Trophoblast cell (in vitro differentiated cells and primary cell): Measurements from ENCODE around the gene PCNX3.

ENCODE experiments used
- DNase-seq, 2 donors: peaks; one replicate each; pipeline ENCODE4 v3.0.0-alpha.2; 2016
- H2AFZ ChIP-seq: 2 replicates; pipeline ENCODE4 v1.6.1; 2013; ENCODE audit warnings: low read length, moderate library complexity, mild to moderate bottlenecking; ENCODE audit not compliant: insufficient read depth, poor library complexity
- H2AK5ac ChIP-seq: 2 replicates; pipeline ENCODE4 v1.6.1; 2013; ENCODE audit warnings: mild to moderate bottlenecking, low read length
- H2BK120ac ChIP-seq: 2 replicates; pipeline ENCODE4 v1.6.1; 2013; ENCODE audit warnings: low read length, mild to moderate bottlenecking, moderate library complexity; ENCODE audit not compliant: insufficient read depth, poor library complexity
- H2BK12ac ChIP-seq: 2 replicates; pipeline ENCODE4 v1.6.1; 2013; ENCODE audit warnings: mild to moderate bottlenecking, low read length, moderate library complexity
- H2BK5ac ChIP-seq: 2 replicates; pipeline ENCODE4 v1.6.1; 2013; ENCODE audit warnings: low read length, low read depth, moderate library complexity, mild to moderate bottlenecking; ENCODE audit not compliant: poor library complexity
- H3K14ac ChIP-seq: 2 replicates; pipeline ENCODE4 v1.6.1; 2013; ENCODE audit warnings: mild to moderate bottlenecking, low read length
- H3K18ac ChIP-seq: 2 replicates; pipeline ENCODE4 v1.6.1; 2013; ENCODE audit warnings: mild to moderate bottlenecking, low read length
- H3K23ac ChIP-seq: 2 replicates; pipeline ENCODE4 v1.6.1; 2013; ENCODE audit warnings: low read length
- H3K27ac ChIP-seq: 2 replicates; pipeline ENCODE4 v1.5.1; 2013; ENCODE audit warnings: low read depth, mild to moderate bottlenecking, inconsistent platforms, low read length, moderate library complexity
- H3K27me3 ChIP-seq: 2 replicates; pipeline ENCODE4 v1.6.1; 2013; ENCODE audit warnings: inconsistent platforms, mild to moderate bottlenecking, low read length, moderate library complexity; ENCODE audit not compliant: insufficient read depth
- H3K36me3 ChIP-seq, 2 experiments: 1 replicate in 1 of 2; 2 replicates in 1 of 2; pipeline ENCODE4 v1.6.1; 2013; ENCODE audit warnings: low read length in 2 of 2, mild to moderate bottlenecking in 2 of 2, moderate library complexity in 1 of 2; ENCODE audit not compliant: insufficient read depth in 2 of 2, control insufficient read depth in 1 of 2
- H3K4ac ChIP-seq: 2 replicates; pipeline ENCODE4 v1.6.1; 2013; ENCODE audit warnings: low read depth, mild to moderate bottlenecking, low read length, moderate library complexity
- H3K4me1 ChIP-seq, 2 experiments: 1 replicate in 1 of 2; 2 replicates in 1 of 2; pipeline ENCODE4 v1.6.1; 2013; ENCODE audit warnings: low read length in 2 of 2, mild to moderate bottlenecking in 2 of 2, moderate library complexity in 1 of 2; ENCODE audit not compliant: insufficient read depth in 2 of 2, control insufficient read depth in 1 of 2
- H3K4me2 ChIP-seq: 2 replicates; pipeline ENCODE4 v1.6.1; 2013; ENCODE audit warnings: inconsistent platforms, mild to moderate bottlenecking, low read length, moderate library complexity
- H3K4me3 ChIP-seq: 2 replicates; pipeline ENCODE4 v1.5.1; 2013; ENCODE audit warnings: mild to moderate bottlenecking, low read depth, low read length, inconsistent platforms
- H3K79me1 ChIP-seq: one replicate; pipeline ENCODE4 v1.6.1; 2013; ENCODE audit warnings: low read length
- H3K79me2 ChIP-seq: 2 replicates; pipeline ENCODE4 v1.6.1; 2013; ENCODE audit warnings: low read length, mild to moderate bottlenecking; ENCODE audit not compliant: control insufficient read depth, insufficient read depth, poor library complexity
- H3K9ac ChIP-seq: 2 replicates; pipeline ENCODE4 v1.6.1; 2013; ENCODE audit warnings: mild to moderate bottlenecking, low read length
- H3K9me3 ChIP-seq: 2 replicates; pipeline ENCODE4 v1.6.1; 2013; ENCODE audit warnings: low read depth, mild to moderate bottlenecking, control low read depth, inconsistent platforms, low read length; ENCODE audit not compliant: insufficient read depth
- H4K12ac ChIP-seq: 2 replicates; pipeline ENCODE4 v1.6.1; 2013; ENCODE audit warnings: low read depth, mild to moderate bottlenecking, low read length, moderate library complexity
- H4K8ac ChIP-seq: 2 replicates; pipeline ENCODE4 v1.6.1; 2013; ENCODE audit warnings: low read depth, mild to moderate bottlenecking, low read length, moderate library complexity
- H4K91ac ChIP-seq: one replicate; pipeline ENCODE4 v1.6.1; 2013; ENCODE audit warnings: low read depth, mild to moderate bottlenecking, low read length, moderate library complexity
- WGBS: extraction: QIAGEN DNeasy Blood & Tissue Kit; methylation state at CpG from one replicate; pipeline ENCODE4 v1.1.7; 2013; ENCODE audit warnings: missing lambda C conversion rate; ENCODE audit not compliant: insufficient read length, insufficient coverage; ENCODE audit errors: extremely low coverage; 5-methylcytosine and 5-hydroxymethylcytosine counted together

PCNX3 gene

GRCh38 chr11:65590240-65590738 lies 25.3 kb upstream of the PCNX3 start:
- peaks cover 4% of the 10 kb centered on the region for H3K9me3 ChIP-seq
- DNase-seq, result no peak
- H3K23ac ChIP-seq, result no peak overlapping the region
- H3K27ac ChIP-seq, result no peak overlapping the region
- H2BK120ac ChIP-seq, result no peak overlapping the region
- no peak overlapping the region for H3K4ac ChIP-seq
- H3K9ac ChIP-seq, result no peak overlapping the region
- H2AFZ ChIP-seq, result no peak overlapping the region
- H2BK12ac ChIP-seq, result no peak overlapping the region
- H3K36me3 ChIP-seq, result peaks cover 8 to 12% of the 10 kb centered on the region in 2 experiments
- no peak overlapping the region for H2AK5ac ChIP-seq
- H4K8ac ChIP-seq, result no peak overlapping the region
- H4K12ac ChIP-seq, result no peak overlapping the region
- H3K14ac ChIP-seq, result no peak overlapping the region
- H3K79me2 ChIP-seq, result no peaks in the 10 kb centered on the region
- H3K79me1 ChIP-seq, result peaks cover 3% of the 10 kb centered on the region
- H3K4me2 ChIP-seq, result no peak overlapping the region
- H2BK5ac ChIP-seq, result no peak overlapping the region
- H3K4me3 ChIP-seq, result no peak overlapping the region
- no peak overlapping the region for H3K18ac ChIP-seq
- no CpG with 5 or more reads among the region's 8 CpGs for WGBS
- peaks cover 5% of the 10 kb centered on the region for H3K27me3 ChIP-seq
- H4K91ac ChIP-seq, result no peak overlapping the region
- H3K4me1 ChIP-seq, result peaks cover 0 to 8% of the 10 kb centered on the region in 2 experiments

GRCh38 chr11:65591939-65592857 lies 23.4 kb upstream of the PCNX3 start:
- H4K12ac ChIP-seq, result no peak overlapping the region
- H3K36me3 ChIP-seq, result peaks cover 6 to 12% of the 10 kb centered on the region in 2 experiments
- H3K9me3 ChIP-seq, result peaks cover 4% of the 10 kb centered on the region
- no peak overlapping the region for H3K9ac ChIP-seq
- no peak overlapping the region for H3K18ac ChIP-seq
- no peak overlapping the region for H2BK12ac ChIP-seq
- H2AFZ ChIP-seq, result no peak overlapping the region
- H2AK5ac ChIP-seq, result no peak overlapping the region
- peaks cover 5% of the 10 kb centered on the region for H3K27me3 ChIP-seq
- peak overlapping the region; percentile 64 for H3K4me2 ChIP-seq
- peaks cover 3% of the 10 kb centered on the region for H3K79me1 ChIP-seq
- H3K79me2 ChIP-seq, result no peaks in the 10 kb centered on the region
- no CpG with 5 or more reads among the region's 106 CpGs for WGBS
- H4K91ac ChIP-seq, result no peak overlapping the region
- peak in 1 of 2 donors; percentile 48 for DNase-seq
- H3K4me3 ChIP-seq, result no peak overlapping the region
- H2BK5ac ChIP-seq, result no peak overlapping the region
- H4K8ac ChIP-seq, result peak overlapping the region; percentile 42
- H3K4ac ChIP-seq, result no peak overlapping the region
- peaks cover 0 to 8% of the 10 kb centered on the region in 2 experiments for H3K4me1 ChIP-seq
- H3K27ac ChIP-seq, result no peak overlapping the region
- no peak overlapping the region for H3K23ac ChIP-seq
- H2BK120ac ChIP-seq, result no peak overlapping the region
- peak overlapping the region; percentile 14 for H3K14ac ChIP-seq

- H3K27ac ChIP-seq, result no peak overlapping the region
- H2BK12ac ChIP-seq, result no peak overlapping the region
- no peak overlapping the region for H4K8ac ChIP-seq
- H2AK5ac ChIP-seq, result no peak overlapping the region
- no peak overlapping the region for H3K4me2 ChIP-seq
- H2BK120ac ChIP-seq, result no peak overlapping the region
- H2AFZ ChIP-seq, result no peak overlapping the region
- peaks cover 3% of the 10 kb centered on the region for H3K79me1 ChIP-seq
- DNase-seq, result peak in 1 of 2 donors; percentile 6
- H4K91ac ChIP-seq, result no peak overlapping the region
- H3K14ac ChIP-seq, result no peak overlapping the region
- H3K18ac ChIP-seq, result no peak overlapping the region
- H2BK5ac ChIP-seq, result no peak overlapping the region
- H4K12ac ChIP-seq, result no peak overlapping the region
- H3K4ac ChIP-seq, result no peak overlapping the region
- H3K9ac ChIP-seq, result no peak overlapping the region
- H3K27me3 ChIP-seq, result peaks cover 5% of the 10 kb centered on the region
- peaks cover 0 to 8% of the 10 kb centered on the region in 2 experiments for H3K4me1 ChIP-seq
- H3K36me3 ChIP-seq, result peaks cover 12 to 16% of the 10 kb centered on the region in 2 experiments
- no peak overlapping the region for H3K23ac ChIP-seq
- H3K79me2 ChIP-seq, result no peaks in the 10 kb centered on the region
- no CpG with 5 or more reads among the region's 22 CpGs for WGBS
- no peak overlapping the region for H3K4me3 ChIP-seq
- H3K9me3 ChIP-seq, result peaks cover 4% of the 10 kb centered on the region
These were observed 22.6 kb upstream of the PCNX3 start for GRCh38 chr11:65592858-65593517.

- Histone ChIP-seq H3K79me1 (peaks cover 3% of the 10 kb centered on the region), H4K91ac (no peak overlapping the region), H3K23ac (no peak overlapping the region), H4K8ac (no peak overlapping the region), H3K4ac (no peak overlapping the region), H3K79me2 (no peaks in the 10 kb centered on the region), H3K14ac (no peak overlapping the region), H2BK12ac (no peak overlapping the region), H3K4me2 (no peak overlapping the region), H3K27ac (no peak overlapping the region), H3K18ac (no peak overlapping the region), H3K4me3 (no peak overlapping the region), H3K4me1 (peaks cover 0 to 8% of the 10 kb centered on the region in 2 experiments), H2BK120ac (no peak overlapping the region), H2AK5ac (no peak overlapping the region), H3K9ac (no peak overlapping the region), H3K36me3 (peaks cover 20 to 23% of the 10 kb centered on the region in 2 experiments), H3K27me3 (peaks cover 5% of the 10 kb centered on the region), H2AFZ (no peak overlapping the region), H3K9me3 (peaks cover 4% of the 10 kb centered on the region), H4K12ac (no peak overlapping the region), H2BK5ac (no peak overlapping the region)
- peak in 1 of 2 donors; percentile 50 for DNase-seq
- no CpG with 5 or more reads among the region's 26 CpGs for WGBS
These were observed 21.8 kb upstream of the PCNX3 start for GRCh38 chr11:65593518-65594414.
